GM12801 (cell line): ENCODE measurements around the gene EHMT1.

ENCODE experiments used
- TF ChIP-seq, protein P1 (sequence below): IDR thresholded peaks from one replicate; pipeline ENCODE4 v1.5.1; 2011; ENCODE audit warnings: control low read depth; ENCODE audit not compliant: insufficient read length; ENCODE audit errors: extremely low read depth

EHMT1 gene

GRCh38 chr9:137606734-137607138 lies 12.1 kb upstream of the EHMT1 start:
- TF ChIP-seq, protein P1, sequence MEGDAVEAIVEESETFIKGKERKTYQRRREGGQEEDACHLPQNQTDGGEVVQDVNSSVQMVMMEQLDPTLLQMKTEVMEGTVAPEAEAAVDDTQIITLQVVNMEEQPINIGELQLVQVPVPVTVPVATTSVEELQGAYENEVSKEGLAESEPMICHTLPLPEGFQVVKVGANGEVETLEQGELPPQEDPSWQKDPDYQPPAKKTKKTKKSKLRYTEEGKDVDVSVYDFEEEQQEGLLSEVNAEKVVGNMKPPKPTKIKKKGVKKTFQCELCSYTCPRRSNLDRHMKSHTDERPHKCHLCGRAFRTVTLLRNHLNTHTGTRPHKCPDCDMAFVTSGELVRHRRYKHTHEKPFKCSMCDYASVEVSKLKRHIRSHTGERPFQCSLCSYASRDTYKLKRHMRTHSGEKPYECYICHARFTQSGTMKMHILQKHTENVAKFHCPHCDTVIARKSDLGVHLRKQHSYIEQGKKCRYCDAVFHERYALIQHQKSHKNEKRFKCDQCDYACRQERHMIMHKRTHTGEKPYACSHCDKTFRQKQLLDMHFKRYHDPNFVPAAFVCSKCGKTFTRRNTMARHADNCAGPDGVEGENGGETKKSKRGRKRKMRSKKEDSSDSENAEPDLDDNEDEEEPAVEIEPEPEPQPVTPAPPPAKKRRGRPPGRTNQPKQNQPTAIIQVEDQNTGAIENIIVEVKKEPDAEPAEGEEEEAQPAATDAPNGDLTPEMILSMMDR = no peak

- TF ChIP-seq, protein P1 = no peak
These were observed 11.5 kb upstream of the EHMT1 start for GRCh38 chr9:137607141-137607857.

- TF ChIP-seq, protein P1 = no peak
These were observed 7.9 kb upstream of the EHMT1 start for GRCh38 chr9:137610944-137611343.

DNA sequence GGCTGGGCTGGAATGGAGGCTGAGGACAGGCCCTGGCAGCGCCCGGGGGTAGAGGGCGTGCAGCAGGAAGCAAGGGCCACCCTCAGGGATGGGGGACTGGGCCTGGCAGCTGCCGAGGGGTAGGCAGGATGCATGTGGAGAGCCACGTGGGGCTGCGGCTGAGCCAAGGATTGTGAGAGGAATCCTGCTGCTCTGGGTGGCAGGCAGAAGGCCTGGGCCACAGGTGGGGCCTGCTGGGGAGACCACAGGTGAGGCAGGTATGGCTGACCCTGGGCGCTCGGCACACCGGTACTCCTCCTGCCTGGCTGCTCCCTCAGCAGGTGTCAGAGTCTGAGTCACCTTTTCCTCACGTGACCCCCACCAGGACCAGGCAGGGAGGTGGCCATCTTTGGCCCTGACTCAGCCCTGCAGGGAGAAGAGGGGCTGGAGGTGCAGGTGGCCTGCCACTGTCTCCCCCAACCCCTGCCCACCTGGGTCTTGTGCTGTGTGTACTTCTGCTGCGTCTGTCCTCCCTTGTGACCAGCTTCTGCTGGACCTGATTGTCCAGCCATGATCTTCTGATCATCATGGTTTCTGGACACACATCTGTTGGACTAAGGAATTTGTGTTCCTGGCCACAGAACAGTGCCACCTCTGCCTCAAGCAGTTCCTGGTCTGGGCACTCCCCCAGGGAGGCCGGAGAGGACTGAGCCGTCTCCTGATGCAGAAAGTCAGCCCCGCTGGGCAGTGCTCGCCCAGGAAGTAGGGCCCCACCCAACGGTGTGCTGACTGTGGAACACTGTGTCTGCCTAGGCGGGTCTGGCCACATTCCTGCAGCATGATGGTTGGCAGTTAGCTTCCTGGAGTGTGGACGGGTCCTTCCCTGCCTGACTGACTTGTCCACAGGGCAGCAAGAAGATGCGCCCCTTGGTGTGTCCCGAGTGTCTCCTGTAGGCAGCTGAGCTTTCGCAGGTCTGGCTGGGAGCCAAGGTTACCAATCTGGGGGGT lies 6.9 kb upstream of the EHMT1 start:
- TF ChIP-seq, protein P1 = no peak

GRCh38 chr9:137612741-137613142 lies 6.1 kb upstream of the EHMT1 start:
- TF ChIP-seq, protein P1 = no peak

DNA sequence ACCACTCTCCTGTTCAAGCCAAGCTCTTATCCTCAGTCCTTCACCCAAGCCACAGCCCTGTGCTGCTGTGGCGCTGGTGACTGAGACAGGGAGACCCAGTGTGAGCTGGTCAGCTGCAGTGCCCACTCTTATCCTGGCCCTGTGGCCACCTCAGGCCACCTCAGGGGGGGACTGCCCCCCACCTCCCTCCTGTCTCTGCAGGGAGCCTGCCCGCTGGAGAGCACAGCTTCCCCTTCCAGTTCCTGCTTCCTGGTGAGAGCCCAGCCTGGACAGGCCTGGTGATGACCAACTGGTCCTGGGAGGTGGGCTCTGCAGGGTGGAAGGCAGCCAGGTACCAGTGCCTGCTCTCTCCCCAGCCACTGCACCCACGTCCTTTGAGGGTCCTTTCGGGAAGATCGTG lies 5.5 kb upstream of the EHMT1 start:
- TF ChIP-seq, protein P1 = no peak

GRCh38 chr9:137613738-137614523 lies 4.9 kb upstream of the EHMT1 start:
- TF ChIP-seq, protein P1 = no peak
